Activated T-helper 1 cell treated with anti-CD3 and anti-CD28 coated beads, Interleukin-2, amount 50 U/mL, for 16 hours (primary cell): ENCODE results near the gene TMEM18.
A peak's percentile ranks its signal among the peaks of the same experiment; 100 is the strongest.
"Not testable (repeated sequence)": the region's sequence is repeated elsewhere in the genome, so short reads cannot be mapped to it uniquely, and the experiment has no call there.

Experiments used
- DNase-seq, 2 donors: peaks; one replicate each; pipeline ENCODE4 v3.0.0-alpha.2; 2020; ENCODE audit warnings: low read depth in 1 of 2, low spot score in 1 of 2

TMEM18 gene

DNA sequence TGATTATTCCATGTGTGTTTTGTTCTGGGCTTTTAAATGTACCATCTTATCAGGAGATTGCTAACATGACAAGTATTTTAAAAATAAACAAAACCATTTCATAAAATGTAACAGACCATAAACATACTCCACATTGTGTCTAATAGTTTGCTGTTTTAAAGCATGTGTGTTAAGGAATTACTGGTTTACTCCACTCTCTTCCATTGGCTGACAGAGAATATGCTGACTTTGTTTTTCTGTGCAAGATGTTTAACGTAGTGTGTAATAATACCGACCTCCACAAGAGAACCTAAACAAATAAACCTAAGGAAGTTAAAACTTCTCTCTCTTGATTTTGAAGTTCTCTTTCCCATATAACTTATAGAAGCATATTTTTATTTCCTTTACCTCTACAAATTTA, 17.0 kb upstream of the TMEM18 start:
- DNase-seq, result no peak

DNA sequence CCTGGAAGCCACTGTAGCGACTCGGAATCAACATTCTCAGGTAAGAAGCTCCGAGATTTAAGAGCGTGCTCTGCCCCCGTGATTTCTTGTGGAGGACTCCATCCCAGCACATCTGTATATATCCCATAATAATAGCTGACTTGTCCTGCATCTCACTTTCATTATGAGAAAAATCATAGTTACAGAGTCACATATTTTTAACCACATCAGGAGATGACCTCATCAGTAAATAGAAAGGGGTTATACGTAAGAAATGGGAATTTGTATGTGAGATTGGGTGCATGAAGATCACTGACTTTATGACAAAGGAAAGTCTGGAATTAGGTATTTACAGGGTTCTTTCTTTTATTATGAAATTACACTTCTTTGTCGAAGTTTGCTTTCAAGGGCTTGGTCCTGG, 16.4 kb upstream of the TMEM18 start:
- DNase-seq, result no peak

DNA sequence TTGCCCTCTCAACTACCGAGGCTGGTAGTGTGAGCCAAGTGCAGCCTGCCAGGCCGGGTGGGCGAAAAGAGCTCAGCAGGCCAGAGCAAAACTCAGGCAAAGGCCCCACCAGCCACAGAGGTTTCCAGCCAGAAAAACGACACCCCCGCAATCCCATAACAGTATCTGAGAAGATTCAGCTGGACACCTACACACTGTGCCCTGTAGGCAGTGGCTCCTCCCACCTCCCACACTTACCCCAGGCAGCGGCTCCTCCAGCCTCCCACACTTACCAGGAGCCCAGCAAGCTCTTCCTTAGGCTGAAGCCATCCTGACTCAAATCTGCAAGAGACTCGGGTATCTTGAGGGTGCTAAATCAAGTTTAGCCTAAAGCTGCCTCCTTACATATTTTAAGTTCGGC, 15.6 kb upstream of the TMEM18 start:
- DNase-seq, result no peak

DNA sequence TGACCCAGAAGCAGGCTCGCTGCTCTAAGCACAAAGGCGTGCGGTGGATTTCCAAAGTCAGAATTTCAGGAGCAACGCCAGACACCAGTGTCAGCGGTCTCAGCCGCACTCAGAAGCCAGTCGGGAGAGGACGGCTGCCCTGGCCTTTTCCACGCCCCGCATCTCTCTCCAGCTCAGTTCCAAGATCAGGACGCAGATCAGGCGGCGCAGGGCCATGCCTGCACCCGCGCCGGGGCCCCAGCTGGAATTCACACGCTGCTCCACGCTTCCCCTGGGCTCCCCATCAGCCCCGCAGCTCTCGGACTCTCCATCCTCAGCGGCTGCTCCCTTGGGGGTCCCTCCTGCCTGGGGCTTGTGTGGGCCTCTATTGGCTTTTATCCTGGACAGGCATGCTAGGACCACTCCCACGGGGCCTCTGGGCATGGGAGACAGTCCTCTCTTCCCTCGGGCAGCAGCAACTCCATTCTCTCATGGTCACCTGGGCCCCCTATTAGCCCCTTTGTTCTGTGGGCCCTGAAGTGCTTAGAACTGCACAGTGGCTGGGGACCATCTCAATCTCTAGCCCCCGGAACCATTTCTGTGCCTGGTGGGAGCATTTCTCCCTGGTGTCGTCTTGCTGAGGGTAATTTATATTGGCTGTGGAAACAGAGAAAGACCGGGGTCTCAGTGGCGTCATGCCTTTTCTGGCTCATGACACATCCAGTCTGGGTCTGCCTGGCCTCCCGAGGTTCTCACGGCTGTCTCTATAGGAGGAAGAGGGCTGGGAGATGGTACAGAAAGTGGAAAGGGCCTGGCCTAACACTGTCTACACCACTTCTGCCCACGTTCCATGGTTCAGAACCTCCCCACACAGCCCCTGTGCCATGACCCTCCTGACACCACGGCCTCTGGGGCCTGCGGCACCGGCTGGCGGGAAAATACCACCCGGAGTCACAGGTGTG, 14.9 kb upstream of the TMEM18 start:
- DNase-seq, result no peak

DNA sequence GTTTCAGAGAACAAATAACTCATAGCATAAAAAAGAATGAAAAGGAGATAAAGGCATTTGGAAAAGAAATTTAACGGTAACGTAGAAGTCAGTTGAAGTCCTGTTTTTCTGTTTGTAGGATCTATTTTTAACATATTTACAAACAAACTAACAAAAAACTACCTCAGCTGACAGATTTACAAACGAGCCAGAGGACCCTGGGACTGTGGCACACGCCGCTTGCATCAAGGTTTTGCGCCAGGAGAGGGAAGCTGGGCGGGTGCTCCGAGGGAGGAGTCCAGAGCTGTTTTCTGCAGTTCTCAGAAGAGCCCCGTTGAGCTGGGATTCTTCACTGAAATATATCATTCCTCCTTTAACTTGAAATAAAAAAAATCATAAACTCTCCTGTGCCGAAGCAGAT, 13.6 kb upstream of the TMEM18 start:
- no peak for DNase-seq

DNA sequence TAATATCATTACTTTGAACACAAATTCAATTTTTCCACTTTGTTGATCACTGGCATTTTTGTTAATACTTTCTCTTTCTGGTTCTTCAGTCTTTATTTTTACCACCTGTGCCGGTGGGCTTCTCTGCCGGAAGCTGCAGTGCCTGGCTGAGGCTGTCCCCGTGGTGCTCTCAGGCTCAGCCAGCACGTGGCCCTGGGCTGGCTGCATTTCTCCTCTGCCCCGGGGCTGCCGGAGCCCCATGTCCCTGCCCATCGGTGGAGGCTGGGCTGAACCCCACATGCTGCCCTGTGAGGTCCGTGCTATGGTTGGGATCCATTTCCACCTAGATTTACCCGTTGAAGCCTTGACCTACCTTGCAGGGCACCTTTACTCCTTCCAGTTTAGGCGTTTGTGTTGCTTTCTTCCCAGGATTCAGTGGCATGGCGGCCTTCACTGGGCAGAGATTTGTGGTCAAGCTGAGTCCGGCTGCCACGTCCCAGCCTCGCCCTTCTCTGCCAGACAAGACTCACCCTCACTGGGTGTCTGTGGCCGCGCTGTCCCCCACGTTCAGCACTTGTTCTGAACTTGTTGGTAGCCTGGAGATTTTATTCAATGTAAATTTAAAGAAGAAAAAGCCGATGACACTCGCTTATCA, 12.8 kb upstream of the TMEM18 start:
- no peak for DNase-seq

DNA sequence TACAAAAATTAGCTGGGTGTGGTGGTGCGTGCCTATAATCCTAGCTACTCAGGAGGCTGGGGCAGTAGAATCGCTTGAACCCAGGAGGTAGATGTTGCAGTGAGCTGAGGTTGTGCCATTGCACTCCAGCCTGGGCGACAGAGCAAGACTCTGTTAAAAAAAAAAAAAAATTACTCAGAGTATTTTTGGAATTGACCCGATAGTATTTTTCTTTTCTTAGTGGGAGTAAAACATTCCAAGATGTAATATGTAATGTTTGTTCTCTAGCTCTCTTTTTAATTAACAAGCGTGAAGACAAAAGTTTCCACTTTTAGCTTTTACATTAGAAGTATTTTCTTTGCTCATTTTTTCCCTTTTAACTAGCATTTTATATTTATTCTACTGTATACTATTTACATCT, 12.0 kb upstream of the TMEM18 start:
- no peak for DNase-seq

DNA sequence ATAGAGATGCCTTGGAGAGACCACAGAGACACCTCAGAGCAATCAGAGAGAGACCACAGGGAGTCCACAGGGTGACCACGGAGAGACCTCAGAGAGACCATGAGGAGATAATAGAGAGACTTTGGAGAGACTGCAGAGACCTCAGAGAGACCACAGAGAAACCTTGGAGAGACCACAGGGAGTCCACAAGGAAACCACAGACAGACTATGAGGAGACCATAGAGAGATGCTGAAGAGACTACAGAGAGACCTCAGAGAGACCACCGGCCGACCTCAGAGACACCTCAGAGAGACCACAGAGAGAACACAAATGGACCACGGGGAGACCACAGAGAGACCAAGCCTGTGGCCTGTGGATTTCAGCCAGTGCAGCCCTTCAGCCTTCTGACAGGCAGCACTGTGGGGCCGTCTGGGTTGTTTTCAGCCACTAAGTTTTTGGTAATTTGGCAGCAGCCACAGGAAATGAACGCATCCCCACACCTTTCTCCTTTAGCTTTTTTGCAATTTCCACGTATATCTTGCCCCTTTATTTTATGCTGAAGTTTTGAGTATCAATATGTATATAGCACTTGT, 11.4 kb upstream of the TMEM18 start:
- no peak for DNase-seq

DNA sequence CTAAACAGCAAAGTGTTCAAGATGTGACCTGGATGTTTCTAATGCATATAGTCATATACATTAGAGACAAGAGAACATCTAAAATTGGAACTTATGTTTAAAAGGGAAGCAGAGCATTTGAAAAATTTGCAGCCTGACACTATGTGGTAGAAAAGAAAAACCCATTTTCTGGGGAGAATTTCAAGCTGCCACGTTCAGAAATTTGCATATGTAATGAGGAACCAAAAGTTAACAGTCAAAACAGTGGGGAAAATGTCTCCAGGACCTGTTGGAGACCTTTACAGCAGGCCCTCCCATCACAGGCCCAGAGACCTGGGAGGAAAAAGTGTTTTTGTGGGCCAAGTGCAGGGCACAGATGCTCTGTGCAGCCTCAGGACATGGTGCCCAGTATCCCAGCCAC, 8.2 kb upstream of the TMEM18 start:
- DNase-seq, result no peak

DNA sequence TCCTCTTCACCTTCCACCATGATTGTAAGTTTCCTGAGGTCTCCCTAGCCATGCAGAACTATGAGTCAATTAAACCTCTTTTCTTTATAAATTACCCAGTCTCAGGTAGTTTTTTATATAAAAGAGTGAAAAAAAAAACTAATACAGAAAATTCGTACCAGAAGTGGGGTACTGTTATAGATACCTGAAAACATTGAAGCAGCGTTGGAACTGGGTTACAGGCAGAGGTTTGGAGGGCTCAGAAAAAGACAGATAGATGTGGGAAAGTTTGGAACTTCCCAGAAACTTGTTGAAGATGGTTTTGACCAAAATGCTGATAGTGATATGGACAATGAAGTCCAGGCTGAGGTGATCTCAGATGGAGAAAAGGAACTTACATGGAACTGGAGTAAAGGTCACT, 7.7 kb upstream of the TMEM18 start:
- not testable (repeated sequence) for DNase-seq

DNA sequence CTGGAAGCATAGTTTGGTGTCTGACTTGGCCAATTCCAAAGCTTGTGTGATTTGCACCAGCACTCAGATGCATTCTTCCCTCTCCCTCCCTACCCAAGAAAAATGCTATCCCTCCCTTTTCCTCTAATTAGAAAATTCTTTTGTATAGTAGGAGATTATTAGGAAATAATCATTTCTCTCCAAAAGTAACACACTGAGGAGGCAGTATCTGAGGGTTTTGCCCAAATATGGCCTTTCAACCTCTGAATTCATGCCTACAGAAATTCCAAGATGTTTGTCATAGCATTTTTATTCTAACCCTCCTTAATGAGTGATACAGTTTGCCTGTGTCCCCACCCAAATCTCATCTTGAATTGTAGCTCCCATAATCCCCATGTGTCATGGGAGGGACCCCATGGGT, 5.0 kb upstream of the TMEM18 start:
- DNase-seq, result no peak

DNA sequence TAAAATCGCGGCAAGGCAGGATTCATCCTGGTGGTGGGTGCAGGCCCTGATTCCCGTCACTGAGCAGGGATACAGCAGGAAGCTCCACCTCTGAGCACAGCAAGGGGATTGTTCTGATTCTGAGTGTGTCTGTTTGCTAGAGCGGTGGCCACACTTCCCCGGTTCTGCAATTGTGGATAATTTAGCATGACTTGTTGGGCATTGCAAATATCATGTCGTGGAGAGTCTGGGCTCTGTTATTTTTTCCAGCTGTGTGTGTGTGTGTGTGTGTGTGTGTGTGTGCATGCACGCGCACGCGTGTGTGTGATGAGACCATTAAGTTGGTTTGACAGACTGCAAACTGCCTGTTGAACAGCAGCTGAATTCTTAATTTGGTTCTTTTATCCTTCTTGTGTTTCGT, 4.1 kb upstream of the TMEM18 start:
- DNase-seq, result no peak

DNA sequence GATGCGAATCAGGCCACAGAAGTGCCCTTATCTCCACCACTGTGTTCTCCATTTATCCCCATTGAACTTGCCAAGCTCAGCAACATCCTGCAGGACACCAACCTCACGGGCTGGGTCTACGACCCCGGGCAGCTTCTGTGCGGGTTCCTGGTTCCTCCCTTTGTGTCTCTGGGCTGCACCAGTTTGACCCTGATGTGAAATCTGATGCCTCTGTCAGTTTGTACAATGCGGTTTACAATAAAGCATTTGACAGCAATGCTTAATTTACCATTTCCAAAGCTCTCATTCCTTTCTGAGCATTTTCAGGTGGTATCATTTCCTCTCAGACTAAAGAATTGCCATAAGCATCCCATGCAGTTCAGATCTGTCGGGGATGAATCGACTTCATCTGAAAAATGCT, 3.3 kb upstream of the TMEM18 start:
- DNase-seq, result no peak

DNA sequence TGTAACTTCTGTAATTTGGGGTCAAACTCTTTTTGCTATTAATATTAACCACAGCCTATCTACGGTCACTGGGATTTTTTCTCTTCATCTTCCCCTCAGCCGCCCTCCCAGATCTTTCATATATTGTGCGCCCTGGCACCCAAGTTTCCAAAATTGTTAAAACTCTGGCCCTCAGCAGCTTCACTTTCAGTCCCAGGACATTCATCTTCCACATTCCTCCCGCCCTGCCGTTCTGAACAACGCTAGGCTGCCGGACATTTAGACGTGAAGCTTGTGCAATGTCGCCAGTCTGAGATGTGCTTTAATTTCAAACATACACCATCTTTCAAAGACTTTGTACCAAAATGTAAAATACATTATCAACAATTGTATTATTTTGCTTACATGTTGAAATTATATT, 1.8 kb upstream of the TMEM18 start:
- no peak for DNase-seq

DNA sequence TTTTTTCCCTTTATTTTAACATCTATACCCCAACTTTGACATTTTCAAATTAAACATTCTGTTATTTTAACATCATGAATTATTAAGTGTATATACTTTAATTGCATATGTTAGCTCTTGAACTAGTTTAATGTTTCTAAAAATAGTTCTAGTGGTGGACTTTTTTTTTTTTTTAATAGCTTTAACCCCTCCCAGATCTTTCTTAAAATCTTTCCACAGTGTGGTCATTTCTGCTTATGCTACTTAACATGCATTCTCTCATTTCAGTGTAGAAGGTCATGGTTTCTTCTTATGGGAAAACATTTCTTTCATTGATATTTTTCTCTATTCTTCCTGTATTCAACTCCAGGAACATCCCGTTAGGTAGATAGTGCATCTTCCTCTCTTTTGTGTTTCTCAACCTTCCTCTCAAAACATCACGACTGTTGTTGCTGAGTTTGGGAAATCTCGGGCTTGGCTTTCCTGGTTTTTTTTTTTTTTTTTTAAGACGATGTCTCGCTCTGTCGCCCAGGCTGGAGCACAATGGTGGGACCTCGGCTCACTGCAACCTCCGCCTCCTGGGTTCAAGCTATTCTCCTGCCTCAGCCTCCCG, 849 bp upstream of the TMEM18 start:
- DNase-seq, result no peak

DNA sequence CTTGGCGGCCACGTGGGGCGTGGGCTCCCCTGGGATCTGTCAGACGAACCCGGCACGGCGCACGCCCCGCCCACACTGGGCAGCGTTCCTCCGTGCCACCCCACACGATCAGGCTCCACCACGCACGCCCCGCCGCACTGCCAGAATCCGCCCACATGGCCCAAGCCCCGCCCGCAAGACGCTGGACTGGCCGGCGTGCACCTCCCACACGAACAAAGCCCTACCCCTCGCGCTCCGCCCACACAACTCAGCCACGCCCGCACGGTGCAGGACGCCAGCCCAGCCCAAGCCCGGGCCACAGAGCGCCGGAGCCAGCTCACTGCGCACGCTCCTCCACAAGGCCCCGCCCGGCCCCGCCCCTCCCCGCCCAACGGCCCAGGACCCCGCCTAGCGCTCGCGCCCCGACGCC, 555 bp downstream of the TMEM18 start:
- DNase-seq, result peak in 1 of 2 donors; percentile 92

DNA sequence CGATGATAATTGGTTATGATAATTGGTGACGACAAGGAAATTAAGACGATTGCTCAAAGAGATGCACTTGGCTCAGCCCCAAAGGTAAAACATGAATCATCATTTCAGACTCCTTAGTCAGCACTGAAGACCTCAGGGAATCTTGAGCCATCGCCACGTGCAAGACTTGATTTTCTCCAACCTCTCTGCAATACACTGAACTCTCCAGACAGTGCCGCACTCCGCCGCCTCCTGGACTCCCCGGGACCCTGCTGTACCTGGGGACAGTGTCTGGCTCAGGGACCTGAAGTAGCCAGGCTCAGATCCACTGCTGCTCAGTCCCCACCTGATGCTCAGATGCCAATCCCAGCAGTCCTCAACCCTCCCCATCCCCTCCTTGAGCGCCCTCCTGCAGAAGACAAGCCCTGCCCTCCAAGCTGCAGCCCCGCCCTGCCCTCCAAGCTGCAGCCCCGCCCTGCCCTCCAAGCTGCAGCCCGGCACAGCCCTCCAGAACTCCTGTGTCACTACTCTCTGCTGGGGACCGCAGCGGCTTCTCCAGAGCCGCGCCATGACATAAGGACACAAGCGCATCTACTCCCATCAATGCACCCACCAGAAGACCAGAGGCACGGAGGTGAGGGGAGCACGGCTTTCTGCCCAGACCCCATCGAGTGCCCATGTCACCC, 1.1 kb downstream of the TMEM18 start:
- DNase-seq, result peak in 1 of 2 donors; percentile 40

DNA sequence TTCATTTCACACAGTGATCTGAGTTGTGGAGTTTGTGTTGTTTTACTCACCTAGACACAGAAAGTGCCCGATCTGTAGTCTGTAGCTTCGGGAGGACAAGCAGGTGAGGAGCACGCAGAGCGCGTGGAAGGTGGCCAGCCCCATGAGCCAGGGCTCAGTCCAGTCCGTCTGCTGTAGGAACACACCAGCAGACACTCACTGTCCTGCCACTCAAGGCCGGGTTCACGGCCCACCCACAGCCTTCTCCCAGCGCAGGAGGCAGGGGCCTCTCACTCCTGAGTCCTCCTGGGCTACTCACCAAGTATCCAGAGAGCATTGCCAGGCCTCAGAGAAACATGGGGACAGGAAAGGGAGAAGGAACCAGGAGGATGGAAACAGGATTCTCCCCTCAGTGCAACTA, 1.7 kb downstream of the TMEM18 start:
- DNase-seq, result no peak

DNA sequence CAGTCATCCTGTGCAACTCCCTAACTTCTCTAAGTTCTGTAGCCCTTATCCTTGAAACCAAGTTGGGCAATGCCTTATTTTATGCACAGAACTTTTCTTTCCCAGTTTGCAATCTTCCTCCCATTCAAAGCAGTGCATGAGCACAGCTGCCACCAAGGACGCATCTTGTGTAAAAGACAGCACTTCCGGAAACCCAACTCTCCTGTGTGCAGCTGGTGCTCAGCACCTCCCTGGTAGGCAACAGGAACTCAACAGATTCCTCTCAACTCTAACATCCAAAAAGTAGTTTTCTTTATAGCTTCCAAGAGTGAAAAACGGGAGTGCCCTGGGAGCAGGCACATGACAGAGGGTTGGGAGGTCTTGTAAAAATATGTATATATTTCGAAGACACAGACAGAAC, 2.2 kb downstream of the TMEM18 start:
- DNase-seq, result no peak

DNA sequence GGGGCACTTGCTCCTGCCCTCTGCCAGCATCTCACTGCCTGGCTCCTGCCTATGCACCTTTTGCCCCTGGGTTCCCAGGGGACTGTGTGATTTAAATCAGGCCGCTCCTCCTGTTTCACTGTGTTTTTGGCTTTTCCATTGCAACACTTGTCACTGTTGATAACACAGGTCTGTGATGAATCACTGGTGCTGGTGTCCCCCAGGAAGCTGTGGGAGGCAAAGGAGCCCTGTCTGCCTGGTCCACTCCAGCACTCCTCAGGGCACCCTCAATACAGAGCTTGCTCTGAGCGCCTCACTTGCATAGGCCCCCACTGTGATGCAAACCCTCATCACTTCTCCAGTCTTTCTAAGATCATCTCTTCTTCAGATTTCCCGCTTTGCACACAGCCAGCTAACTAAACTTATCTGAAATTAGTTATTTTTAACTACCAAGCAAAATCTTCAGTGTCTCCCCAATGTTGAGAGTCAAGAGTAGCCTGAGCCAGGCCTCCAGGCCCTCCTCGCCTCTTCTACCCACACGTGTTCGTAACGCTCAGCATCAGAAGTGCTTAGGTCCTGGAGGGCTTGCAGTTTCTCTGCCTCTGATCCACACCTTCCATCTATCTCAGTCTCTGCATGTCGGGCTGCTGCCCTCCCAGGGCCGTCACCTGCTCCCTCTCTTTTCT, 2.8 kb downstream of the TMEM18 start:
- no peak for DNase-seq
